ENCODE measurements around the gene HOXC11.
A peak's percentile ranks its signal among the peaks of the same experiment; 100 is the strongest.

HOXC11 gene

GRCh38 chr12:54011665-54012532 is 39.0 kb downstream of the HOXC11 start:
- no peak for DNase-seq

- no peak for DNase-seq
These were observed 39.9 kb downstream of the HOXC11 start for GRCh38 chr12:54012631-54013409.

GRCh38 chr12:54014377-54015017 is 41.6 kb downstream of the HOXC11 start:
- no peak for DNase-seq

GRCh38 chr12:54015018-54015931 is 42.3 kb downstream of the HOXC11 start:
- no peak for DNase-seq

- no peak for DNase-seq
These were observed 43.1 kb downstream of the HOXC11 start for GRCh38 chr12:54016051-54016450.

GRCh38 chr12:54016478-54016964 is 43.6 kb downstream of the HOXC11 start:
- no peak for DNase-seq

- DNase-seq = no peak
These were observed 44.3 kb downstream of the HOXC11 start for GRCh38 chr12:54017027-54017788.

GRCh38 chr12:54017878-54018467 is 45.0 kb downstream of the HOXC11 start:
- peak; percentile 28 to 65 (median 58) for DNase-seq

GRCh38 chr12:54018468-54018984 is 45.6 kb downstream of the HOXC11 start:
- DNase-seq = no peak

- no peak for DNase-seq
These were observed 46.3 kb downstream of the HOXC11 start for GRCh38 chr12:54019091-54019811.

GRCh38 chr12:54019924-54020590 is 47.1 kb downstream of the HOXC11 start:
- DNase-seq = no peak

GRCh38 chr12:54020591-54021405 is 47.9 kb downstream of the HOXC11 start:
- DNase-seq = no peak

GRCh38 chr12:54021432-54022013 is 48.6 kb downstream of the HOXC11 start:
- no peak for DNase-seq

- DNase-seq = no peak
These were observed 50.3 kb downstream of the HOXC11 start for GRCh38 chr12:54022960-54023884.

GRCh38 chr12:54024127-54024526 is 51.2 kb downstream of the HOXC11 start:
- no peak for DNase-seq

- no peak for DNase-seq
These were observed 51.8 kb downstream of the HOXC11 start for GRCh38 chr12:54024581-54025305.

Data from stimulated activated naive CD4-positive, alpha-beta T cell (primary cell).